Chondrocyte (in vitro differentiated cells): ENCODE measurements around the gene KDM2A. TPM values are rescaled to one million over a fixed set of nuclear protein-coding genes. Genes with fewer than 3 reads are reported as not detected.

Experiments used
- DNase-seq: peaks from one replicate; pipeline ENCODE4 v3.0.0; 2021; ENCODE audit warnings: mixed read lengths, low spot score
- H3K27ac Mint-ChIP-seq: one replicate; pipeline ENCODE4 v1.8.0; 2021; ENCODE audit warnings: mild to moderate bottlenecking, moderate library complexity, mixed read lengths; ENCODE audit not compliant: unreplicated experiment
- H3K27me3 Mint-ChIP-seq: 2 replicates; pipeline ENCODE4 v1.8.0; 2021; ENCODE audit warnings: low read depth, mixed read lengths
- H3K36me3 Mint-ChIP-seq: 2 replicates; pipeline ENCODE4 v1.8.0; 2021; ENCODE audit warnings: low read depth, mixed read lengths
- H3K4me1 Mint-ChIP-seq: 2 replicates; pipeline ENCODE4 v1.8.0; 2021; ENCODE audit warnings: low read depth, mild to moderate bottlenecking, mixed read lengths
- H3K4me3 Mint-ChIP-seq: one replicate; pipeline ENCODE4 v1.8.0; 2021; ENCODE audit warnings: mild to moderate bottlenecking, moderate library complexity, mixed read lengths; ENCODE audit not compliant: unreplicated experiment
- H3K9me3 Mint-ChIP-seq: 2 replicates; pipeline ENCODE4 v1.8.0; 2021; ENCODE audit warnings: low read depth, mixed read lengths
- CTCF ChIP-seq: fragments of 200-600 bp; sonication (generic); IDR thresholded peaks from 2 replicates; pipeline ENCODE4 v1.5.0; 2021; ENCODE audit warnings: antibody characterized with exemption, mild to moderate bottlenecking, moderate library complexity
- total RNA-seq: library from RNA; stranded (reverse); gene quantifications from 3 replicates; pipeline ENCODE4 v1.2.1, GENCODE V29; 2021

Gene KDM2A
- total RNA-seq, 1 donor from 2014 or later = 54.3 TPM

DNA sequence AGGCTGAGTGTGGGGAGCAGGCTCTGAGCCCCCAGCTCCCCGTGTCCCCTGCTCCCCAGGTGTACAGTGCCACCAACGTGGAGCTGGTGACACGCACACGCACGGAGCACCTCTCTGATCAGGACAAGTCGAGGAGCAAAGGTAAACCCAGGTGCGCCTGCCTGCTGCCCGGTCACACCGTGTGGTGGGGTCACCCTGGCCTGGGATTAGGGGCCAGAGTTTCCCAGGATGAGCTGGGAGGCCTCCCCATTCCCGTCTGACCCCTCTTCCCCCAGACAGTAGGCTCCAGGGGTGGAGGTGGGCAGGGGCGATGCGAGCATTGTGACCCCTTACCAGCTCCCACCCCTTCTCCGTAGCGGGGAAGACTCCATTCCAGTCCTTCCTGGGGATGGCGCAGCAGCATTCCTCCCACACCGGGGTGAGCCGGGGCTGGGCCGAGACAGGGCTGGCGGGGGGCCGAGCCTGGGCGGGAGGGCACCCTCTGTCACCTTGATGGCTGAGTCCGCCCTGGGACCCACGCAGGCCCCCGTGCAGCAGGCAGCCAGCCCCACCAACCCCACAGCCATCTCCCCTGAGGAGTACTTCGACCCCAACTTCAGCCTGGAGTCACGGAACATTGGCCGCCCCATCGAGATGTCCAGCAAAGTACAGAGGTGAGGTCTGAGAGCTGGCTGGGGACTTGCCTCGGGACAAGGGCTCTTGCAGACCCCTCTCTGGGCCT is 180.6 kb downstream of the KDM2A start:
- Mint-ChIP-seq H3K36me3 (peaks cover 24% of the 10 kb centered on the region), H3K27ac (no peak overlapping the region), H3K27me3 (no peaks in the 10 kb centered on the region), H3K4me3 (no peak overlapping the region), H3K4me1 (peaks cover 14% of the 10 kb centered on the region), H3K9me3 (peaks cover 7% of the 10 kb centered on the region)
- no peak for TF ChIP-seq CTCF
- DNase-seq = peak; percentile 66

- no peak for TF ChIP-seq CTCF
- H3K36me3 Mint-ChIP-seq = peaks cover 22% of the 10 kb centered on the region
- H3K9me3 Mint-ChIP-seq = peaks cover 7% of the 10 kb centered on the region
- H3K4me3 Mint-ChIP-seq = no peak overlapping the region
- no peak overlapping the region for H3K27ac Mint-ChIP-seq
- H3K4me1 Mint-ChIP-seq = peaks cover 17% of the 10 kb centered on the region
- DNase-seq = peak; percentile 82
- H3K27me3 Mint-ChIP-seq = no peaks in the 10 kb centered on the region
These were observed 181.2 kb downstream of the KDM2A start for GRCh38 chr11:67300256-67300755.

- TF ChIP-seq CTCF = no peak
- H3K36me3 Mint-ChIP-seq = peaks cover 20% of the 10 kb centered on the region
- DNase-seq = no peak
- H3K27ac Mint-ChIP-seq = no peak overlapping the region
- no peaks in the 10 kb centered on the region for H3K27me3 Mint-ChIP-seq
- no peak overlapping the region for H3K4me3 Mint-ChIP-seq
- peaks cover 21% of the 10 kb centered on the region for H3K4me1 Mint-ChIP-seq
- peaks cover 5% of the 10 kb centered on the region for H3K9me3 Mint-ChIP-seq
These were observed 181.8 kb downstream of the KDM2A start for GRCh38 chr11:67300756-67301312.

DNA sequence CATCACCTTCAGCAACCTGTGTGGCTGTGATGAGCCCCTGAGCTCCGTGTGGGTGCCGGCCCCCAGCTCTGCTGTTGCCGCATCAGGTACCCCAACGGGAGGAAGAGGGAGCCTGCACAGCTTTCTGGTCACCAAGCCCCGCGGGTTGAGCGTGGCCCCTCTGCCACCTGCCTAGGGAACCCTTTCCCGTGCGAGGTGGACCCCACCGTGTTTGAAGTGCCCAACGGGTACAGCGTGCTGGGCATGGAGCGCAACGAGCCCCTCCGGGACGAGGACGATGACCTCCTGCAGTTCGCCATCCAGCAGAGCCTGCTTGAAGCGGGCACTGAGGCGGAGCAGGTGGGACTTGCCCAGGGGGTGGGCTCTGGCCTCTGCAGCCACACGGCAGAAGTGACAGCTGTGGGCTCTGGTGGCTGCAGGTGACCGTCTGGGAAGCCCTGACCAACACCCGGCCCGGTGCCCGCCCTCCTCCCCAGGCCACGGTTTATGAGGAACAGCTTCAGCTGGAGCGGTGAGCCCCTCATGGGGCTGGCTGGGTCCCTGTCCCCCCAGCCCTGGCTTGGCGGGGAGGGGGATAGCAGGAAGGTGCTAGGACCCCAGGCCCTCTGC is 182.4 kb downstream of the KDM2A start:
- no peaks in the 10 kb centered on the region for H3K9me3 Mint-ChIP-seq
- no peak overlapping the region for H3K27ac Mint-ChIP-seq
- H3K4me1 Mint-ChIP-seq = peaks cover 21% of the 10 kb centered on the region
- no peak overlapping the region for H3K4me3 Mint-ChIP-seq
- no peak for TF ChIP-seq CTCF
- H3K36me3 Mint-ChIP-seq = peaks cover 15% of the 10 kb centered on the region
- no peaks in the 10 kb centered on the region for H3K27me3 Mint-ChIP-seq
- DNase-seq = no peak

DNA sequence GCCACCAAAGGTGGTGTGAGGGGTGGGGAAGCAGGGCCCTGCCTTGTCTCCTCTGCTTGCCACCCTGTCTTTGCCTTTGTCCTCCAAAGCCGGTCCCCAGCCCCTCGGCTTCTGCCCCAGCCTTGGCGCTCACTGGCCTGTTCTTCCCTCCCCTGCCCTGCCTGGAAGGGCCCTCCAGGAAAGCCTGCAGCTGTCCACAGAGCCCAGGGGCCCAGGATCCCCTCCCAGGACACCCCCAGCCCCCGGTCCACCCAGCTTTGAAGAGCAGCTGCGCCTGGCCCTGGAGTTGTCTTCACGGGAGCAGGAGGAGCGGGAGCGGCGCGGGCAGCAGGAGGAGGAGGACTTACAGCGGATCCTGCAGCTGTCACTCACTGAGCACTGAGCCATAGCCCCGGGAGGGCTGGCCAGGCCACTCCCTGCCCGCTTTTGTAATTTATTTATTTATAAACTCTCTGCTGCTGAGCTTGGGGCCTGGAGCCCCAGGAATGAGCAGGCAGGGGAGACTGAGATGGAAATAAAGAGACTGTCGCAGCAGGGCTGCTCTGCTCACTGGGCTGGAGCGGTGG is 183.0 kb downstream of the KDM2A start:
- TF ChIP-seq CTCF = no peak
- Mint-ChIP-seq H3K27me3 (no peaks in the 10 kb centered on the region), H3K4me3 (peak overlapping the region; percentile 62), H3K27ac (no peak overlapping the region), H3K36me3 (peaks cover 11% of the 10 kb centered on the region), H3K4me1 (peaks cover 21% of the 10 kb centered on the region), H3K9me3 (no peaks in the 10 kb centered on the region)
- peak; percentile 87 for DNase-seq
